ENCODE measurements around the gene CHN1.
A peak's percentile ranks its signal among the peaks of the same experiment; 100 is the strongest.

CHN1 gene

GRCh38 chr2:174780856-174781255, 224.3 kb downstream of the CHN1 start:
- no peak for TF ChIP-seq TAF1 (IDR thresholded peaks at IDR 0.05; ENCODE audit: borderline replicate concordance, insufficient read depth, low read length)
- no peak for TF ChIP-seq REST (IDR thresholded peaks at IDR 0.05; ENCODE audit: insufficient read depth in 1 of 2, low read depth in 2 of 2, low read length in 2 of 2)
- no peak for TF ChIP-seq FOXP2 (optimal IDR thresholded peaks at IDR 0.05; ENCODE audit: borderline replicate concordance, extremely low read depth, extremely low read length, insufficient read depth)
- no peak for TF ChIP-seq POLR2AphosphoS5 (IDR thresholded peaks at IDR 0.05; ENCODE audit: low read depth, low read length)
- TF ChIP-seq SIN3A (IDR thresholded peaks at IDR 0.05; ENCODE audit: borderline replicate concordance, insufficient read depth, low read length): no peak

- TF ChIP-seq POLR2AphosphoS5 (IDR thresholded peaks at IDR 0.05; ENCODE audit: low read depth, low read length): no peak
Measured at GRCh38 chr2:174780191-174780840, 224.9 kb downstream of the CHN1 start.

- TF ChIP-seq POLR2AphosphoS5 (IDR thresholded peaks at IDR 0.05; ENCODE audit: low read depth, low read length) (no peak), FOXP2 (optimal IDR thresholded peaks at IDR 0.05; ENCODE audit: borderline replicate concordance, extremely low read depth, extremely low read length, insufficient read depth) (no peak), TAF1 (IDR thresholded peaks at IDR 0.05; ENCODE audit: borderline replicate concordance, insufficient read depth, low read length) (no peak), SIN3A (IDR thresholded peaks at IDR 0.05; ENCODE audit: borderline replicate concordance, insufficient read depth, low read length) (no peak), REST (IDR thresholded peaks at IDR 0.05; ENCODE audit: insufficient read depth in 1 of 2, low read depth in 2 of 2, low read length in 2 of 2) (no peak)
Measured at GRCh38 chr2:174779361-174779928, 225.7 kb downstream of the CHN1 start.

- no peak for TF ChIP-seq SIN3A (IDR thresholded peaks at IDR 0.05; ENCODE audit: borderline replicate concordance, insufficient read depth, low read length)
- TF ChIP-seq FOXP2 (optimal IDR thresholded peaks at IDR 0.05; ENCODE audit: borderline replicate concordance, extremely low read depth, extremely low read length, insufficient read depth): peak; percentile 39
Measured at GRCh38 chr2:174778085-174778981, 226.8 kb downstream of the CHN1 start.

- TF ChIP-seq FOXP2 (optimal IDR thresholded peaks at IDR 0.05; ENCODE audit: borderline replicate concordance, extremely low read depth, extremely low read length, insufficient read depth) (no peak), POLR2AphosphoS5 (IDR thresholded peaks at IDR 0.05; ENCODE audit: low read depth, low read length) (no peak), TAF1 (IDR thresholded peaks at IDR 0.05; ENCODE audit: borderline replicate concordance, insufficient read depth, low read length) (no peak), SIN3A (IDR thresholded peaks at IDR 0.05; ENCODE audit: borderline replicate concordance, insufficient read depth, low read length) (no peak), REST (IDR thresholded peaks at IDR 0.05; ENCODE audit: insufficient read depth in 1 of 2, low read depth in 2 of 2, low read length in 2 of 2) (no peak)
Measured at GRCh38 chr2:174777347-174778084, 227.7 kb downstream of the CHN1 start.
